HG03103 (cell line): Measurements from ENCODE around the gene ZBED6.

Experiments
- ATAC-seq: cut with Tn5 transposase; IDR thresholded peaks from one replicate; pipeline ENCODE4 v1.9.1; 2021; ENCODE audit warnings: low read depth; ENCODE audit not compliant: unreplicated experiment

ZBED6 gene

DNA sequence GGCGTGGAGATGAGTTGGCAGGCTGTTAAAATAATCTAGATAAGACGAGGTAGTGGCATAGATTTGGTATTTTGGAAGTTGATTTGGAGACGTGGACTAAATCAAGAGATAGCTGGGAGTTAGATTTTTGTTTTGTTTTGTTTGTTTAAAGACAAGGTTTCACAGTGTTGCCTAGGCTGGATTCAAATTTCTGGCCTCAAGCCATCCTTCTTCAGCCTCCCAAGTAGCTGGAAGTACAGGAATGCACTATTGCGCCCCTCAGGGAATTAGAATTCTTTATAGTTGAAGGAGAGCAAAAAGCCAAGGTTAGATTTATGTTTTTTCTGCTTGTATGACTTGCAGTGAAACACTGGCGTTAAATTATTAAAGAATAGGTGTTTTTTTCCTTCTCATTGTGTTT is 43.7 kb downstream of the ZBED6 start:
- no peak for ATAC-seq

DNA sequence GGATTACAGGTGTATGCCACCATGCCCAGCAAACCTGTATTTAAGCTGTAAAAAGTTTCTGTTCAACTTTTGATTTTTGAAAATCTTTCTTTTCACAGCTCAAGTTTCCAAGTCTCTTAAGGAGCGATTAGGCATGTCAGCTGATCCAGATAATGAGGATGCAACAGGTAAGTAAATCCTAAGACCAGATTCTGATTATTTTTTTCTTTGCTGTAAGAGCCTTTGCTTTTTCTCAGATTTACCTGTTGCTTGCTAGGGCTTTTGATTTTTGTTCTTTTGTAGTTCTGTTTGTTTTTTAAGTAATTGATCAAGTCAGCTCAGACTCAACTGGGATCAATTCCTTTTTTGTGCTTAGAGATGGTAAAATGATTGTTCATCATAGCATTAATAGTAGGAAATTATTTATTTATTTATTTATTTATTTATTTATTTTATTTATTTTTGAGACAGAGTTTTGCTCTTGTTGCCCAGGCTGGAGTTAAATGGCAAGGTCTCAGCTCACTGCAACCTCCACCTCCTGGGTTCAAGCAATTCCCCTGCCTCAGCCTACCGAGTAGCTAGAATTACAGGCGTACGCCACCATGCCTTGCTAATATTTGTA is 44.9 kb downstream of the ZBED6 start:
- no peak for ATAC-seq

DNA sequence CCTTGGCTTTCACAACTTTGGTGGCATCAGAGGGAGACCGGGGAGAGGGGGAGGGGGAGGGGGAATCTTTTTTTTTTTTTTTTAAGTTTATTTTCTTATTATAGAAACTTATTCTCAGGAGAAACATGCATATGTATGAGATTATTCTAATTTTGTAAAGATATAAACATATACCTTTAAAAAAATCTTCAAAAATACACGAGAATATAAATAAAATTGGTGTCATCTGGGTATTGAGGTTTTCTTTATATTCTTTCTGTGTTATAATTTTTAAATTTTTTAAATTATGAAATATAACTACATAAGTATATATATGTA is 47.1 kb downstream of the ZBED6 start:
- ATAC-seq = no peak

DNA sequence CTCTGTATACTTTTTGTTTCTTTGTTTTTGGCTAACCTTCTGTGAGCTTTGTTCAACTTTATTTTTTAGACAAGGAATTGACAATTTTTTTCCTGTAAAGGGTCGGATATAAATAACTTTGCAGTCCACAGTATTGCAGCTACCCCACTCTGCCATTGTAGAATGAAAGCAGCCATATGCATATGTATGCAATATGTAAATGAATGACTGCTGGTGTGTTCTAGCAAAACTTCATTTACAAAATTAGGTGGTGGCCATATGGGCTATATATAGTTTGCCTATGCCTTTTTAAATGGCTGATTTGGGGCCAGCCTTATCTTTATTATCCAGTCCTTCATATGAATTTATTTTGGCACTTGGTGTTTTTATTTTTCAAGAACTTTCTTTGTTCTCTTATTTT is 48.0 kb downstream of the ZBED6 start:
- ATAC-seq = no peak
